Measurements from ENCODE around the gene CREB5.
"Not testable (repeated sequence)": the region's sequence is repeated elsewhere in the genome, so short reads cannot be mapped to it uniquely, and the experiment has no call there.

The CREB5 gene

GRCh38 chr7:28539289-28539981 lies 127.1 kb downstream of the CREB5 start:
- in situ Hi-C loops (cut with MboI; ENCODE audit: low sequenced_read_pairs): no loop called here

GRCh38 chr7:28542410-28542809 lies 130.1 kb downstream of the CREB5 start:
- in situ Hi-C loops (cut with MboI; ENCODE audit: low sequenced_read_pairs): no loop called here

GRCh38 chr7:28544453-28545117 lies 132.3 kb downstream of the CREB5 start:
- in situ Hi-C loops (cut with MboI; ENCODE audit: low sequenced_read_pairs): no loop called here

DNA sequence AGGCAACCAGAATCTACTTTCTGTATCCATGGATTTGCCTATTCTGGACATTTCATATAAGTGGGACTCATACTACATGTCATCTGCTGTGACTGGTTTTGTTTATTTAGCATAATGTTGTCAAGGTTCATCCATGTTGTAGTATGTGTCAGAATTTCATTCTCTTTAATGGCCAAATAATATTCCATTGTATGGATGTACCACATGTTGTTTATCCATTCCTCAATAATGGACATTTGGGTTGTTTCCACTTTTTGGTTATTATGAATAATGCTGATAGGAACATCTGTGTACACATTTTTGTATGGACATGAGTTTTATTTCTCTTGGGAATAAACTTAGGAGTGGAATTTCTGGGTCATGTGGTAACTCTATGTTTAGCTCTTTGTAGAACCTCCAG lies 133.7 kb downstream of the CREB5 start:
- in situ Hi-C loops (cut with MboI; ENCODE audit: low sequenced_read_pairs): no loop called here

- in situ Hi-C loops (cut with MboI; ENCODE audit: low sequenced_read_pairs): no loop called here
Measured at GRCh38 chr7:28547115-28547514, 134.8 kb downstream of the CREB5 start.

DNA sequence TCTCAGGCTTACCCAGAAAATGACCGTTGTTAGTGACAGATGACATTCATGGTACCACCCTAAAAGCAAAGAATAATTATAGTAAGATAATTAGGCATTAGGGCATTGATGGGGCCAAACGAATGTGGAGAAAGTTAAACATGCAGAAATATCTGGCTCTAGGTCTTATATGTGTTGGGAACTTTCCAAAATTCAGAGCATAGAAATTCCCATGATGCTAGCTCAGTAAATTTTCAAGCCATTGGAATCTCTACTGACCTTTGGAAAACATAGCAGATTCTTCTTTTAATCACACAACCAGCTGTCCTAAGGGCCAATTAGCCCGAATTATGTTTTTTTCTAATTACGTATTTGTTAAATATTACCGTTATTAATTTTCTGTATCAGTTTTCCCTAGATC lies 136.1 kb downstream of the CREB5 start:
- in situ Hi-C loops (cut with MboI; ENCODE audit: low sequenced_read_pairs): no loop called here

- in situ Hi-C loops (cut with MboI; ENCODE audit: low sequenced_read_pairs): no loop called here
Measured at GRCh38 chr7:28549998-28550397, 137.7 kb downstream of the CREB5 start.

- in situ Hi-C loops (cut with MboI; ENCODE audit: low sequenced_read_pairs): no loop called here
Measured at GRCh38 chr7:28550580-28551186, 138.4 kb downstream of the CREB5 start.

GRCh38 chr7:28551331-28551730 lies 139.0 kb downstream of the CREB5 start:
- in situ Hi-C loops (cut with MboI; ENCODE audit: low sequenced_read_pairs): no loop called here

DNA sequence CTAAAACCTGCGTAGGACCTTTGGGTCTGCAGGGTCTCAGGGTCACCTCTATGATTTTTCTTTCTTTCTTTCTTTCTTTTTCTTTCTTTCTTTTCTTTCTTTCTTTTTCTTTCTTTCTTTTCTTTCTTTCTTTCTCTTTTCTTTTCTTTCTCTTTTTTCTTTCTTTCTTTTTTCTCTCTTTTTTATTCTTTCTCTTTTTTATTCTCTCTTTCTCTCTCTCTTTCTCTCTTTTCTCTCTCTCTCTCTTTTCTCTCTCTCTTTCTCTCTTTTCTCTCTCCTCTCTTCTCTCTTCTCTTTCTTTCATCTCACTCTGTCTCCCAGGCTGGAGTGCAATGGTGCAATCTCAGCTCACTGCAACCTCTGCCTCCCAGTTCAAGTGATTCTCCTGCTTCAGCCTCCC lies 139.4 kb downstream of the CREB5 start:
- in situ Hi-C loops (cut with MboI; ENCODE audit: low sequenced_read_pairs): not testable (repeated sequence)

GRCh38 chr7:28554802-28555471 lies 142.6 kb downstream of the CREB5 start:
- in situ Hi-C loops (cut with MboI; ENCODE audit: low sequenced_read_pairs): no loop called here

GRCh38 chr7:28556025-28556424 lies 143.7 kb downstream of the CREB5 start:
- in situ Hi-C loops (cut with MboI; ENCODE audit: low sequenced_read_pairs): no loop called here

DNA sequence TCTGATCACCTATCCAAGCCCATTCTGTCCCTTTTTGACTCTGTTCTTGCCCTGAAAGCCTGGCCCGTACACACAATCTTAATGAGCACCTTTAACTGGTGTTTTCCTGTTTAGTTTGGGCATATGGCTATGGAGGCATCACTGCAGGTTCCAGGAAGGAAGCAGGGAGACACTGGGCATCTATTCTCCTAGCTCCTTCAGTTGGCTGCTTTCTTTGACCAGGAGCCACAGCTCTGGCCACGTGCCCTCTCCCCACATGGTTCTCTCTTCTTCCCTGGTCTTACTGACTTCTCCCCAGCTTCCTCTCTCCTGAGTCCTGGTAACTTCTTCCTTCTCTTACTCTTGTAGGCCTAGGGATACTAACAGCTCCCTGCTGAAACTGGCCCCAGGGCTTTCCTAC lies 144.4 kb downstream of the CREB5 start:
- in situ Hi-C loops (cut with MboI; ENCODE audit: low sequenced_read_pairs): no loop called here

DNA sequence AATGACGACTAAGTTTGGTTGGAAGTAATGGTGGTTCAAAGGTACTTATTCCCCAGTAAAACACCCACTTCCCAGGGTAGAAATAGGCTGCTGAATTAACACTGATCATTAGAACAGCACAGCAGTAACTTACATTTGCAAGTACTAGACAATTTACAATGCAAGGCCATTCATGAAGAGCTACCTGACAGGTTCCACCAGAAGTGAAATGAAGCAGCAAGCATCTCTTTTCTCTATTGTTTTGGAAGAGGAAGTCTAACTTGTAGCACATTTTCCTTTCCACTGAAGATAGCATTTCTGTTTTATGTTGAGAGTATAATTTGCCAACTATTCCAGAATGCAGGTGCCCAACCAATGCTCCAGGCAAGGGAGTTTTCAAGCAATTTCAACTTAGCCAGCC lies 145.9 kb downstream of the CREB5 start:
- in situ Hi-C loops (cut with MboI; ENCODE audit: low sequenced_read_pairs): no loop called here

- in situ Hi-C loops (cut with MboI; ENCODE audit: low sequenced_read_pairs): no loop called here
Measured at GRCh38 chr7:28560767-28561166, 148.4 kb downstream of the CREB5 start.

DNA sequence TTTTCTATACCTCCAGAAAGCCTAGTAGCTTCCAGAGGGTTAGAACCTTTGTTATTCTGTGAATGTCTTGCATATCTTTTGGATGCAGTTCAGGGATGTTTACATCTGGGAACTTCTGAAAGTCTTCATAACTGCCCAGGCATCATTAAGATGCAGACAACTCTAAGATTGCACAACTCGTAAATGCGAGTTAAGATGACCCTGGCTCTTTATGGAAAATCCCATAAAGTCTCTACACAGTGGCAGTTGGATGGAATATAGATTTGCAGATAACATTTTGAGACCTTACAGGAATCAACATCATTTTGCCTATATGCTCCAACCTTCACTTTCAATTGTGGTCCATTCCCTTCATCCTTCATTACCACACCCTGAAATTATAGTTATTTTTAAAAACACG lies 151.7 kb downstream of the CREB5 start:
- in situ Hi-C loops (cut with MboI; ENCODE audit: low sequenced_read_pairs): no loop called here

GRCh38 chr7:28564755-28565374 lies 152.5 kb downstream of the CREB5 start:
- in situ Hi-C loops (cut with MboI; ENCODE audit: low sequenced_read_pairs): no loop called here

- in situ Hi-C loops (cut with MboI; ENCODE audit: low sequenced_read_pairs): no loop called here
Measured at GRCh38 chr7:28565980-28566379, 153.7 kb downstream of the CREB5 start.

DNA sequence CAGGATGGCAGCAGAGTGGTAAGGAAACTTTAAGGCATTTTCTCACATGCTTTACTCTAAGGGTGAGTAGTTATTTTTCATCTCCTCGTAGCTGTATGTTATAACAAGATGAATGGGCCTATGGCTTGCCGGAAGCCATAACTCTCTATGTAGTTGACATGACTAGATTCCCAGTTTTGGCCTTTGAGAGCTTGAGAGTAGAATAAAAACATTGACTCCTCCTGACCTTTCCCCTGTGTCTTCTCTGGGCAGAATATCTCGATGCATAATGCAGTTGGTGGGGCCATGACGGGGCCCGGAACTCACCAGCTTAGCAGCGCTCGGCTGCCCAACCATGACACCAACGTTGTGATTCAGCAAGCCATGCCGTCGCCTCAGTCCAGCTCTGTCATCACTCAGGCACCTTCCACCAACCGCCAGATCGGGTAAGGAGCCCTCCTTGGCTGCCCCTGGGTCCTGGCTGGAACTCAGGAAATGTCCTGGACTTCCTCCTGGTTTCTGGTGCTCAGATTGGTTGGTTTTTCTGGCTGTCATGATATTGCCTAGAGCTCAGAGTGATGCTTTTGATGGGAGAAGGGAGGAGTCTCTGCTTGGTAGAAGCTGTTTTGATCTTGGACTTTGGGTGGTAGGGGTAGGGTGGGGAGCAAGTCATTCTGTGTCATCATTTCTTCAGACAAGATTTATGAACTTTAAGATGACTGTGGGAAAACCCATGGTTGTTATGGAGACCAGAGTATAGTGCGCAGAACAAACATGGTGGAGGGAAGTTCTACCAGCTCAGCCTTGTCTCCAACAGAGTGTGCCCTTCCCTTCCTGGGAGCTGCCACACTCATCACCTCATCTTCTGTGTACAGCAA lies 158.0 kb downstream of the CREB5 start:
- in situ Hi-C loops (cut with MboI; ENCODE audit: low sequenced_read_pairs): no loop called here

DNA sequence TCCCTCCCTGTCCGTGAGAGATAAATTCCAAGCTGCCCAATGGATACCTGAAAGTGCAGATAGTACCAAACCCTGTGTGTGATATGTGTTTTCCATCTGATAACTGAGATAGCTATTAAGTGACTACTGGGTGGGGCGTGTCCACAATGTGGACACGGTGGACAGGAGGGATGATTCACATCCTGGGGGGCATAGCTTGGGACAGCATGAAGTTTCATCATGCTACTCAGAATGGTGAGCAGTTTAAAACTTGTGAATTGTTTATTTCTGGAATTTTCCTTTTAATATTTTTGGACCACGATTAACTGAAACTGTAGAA lies 158.6 kb downstream of the CREB5 start:
- in situ Hi-C loops (cut with MboI; ENCODE audit: low sequenced_read_pairs): no loop called here

DNA sequence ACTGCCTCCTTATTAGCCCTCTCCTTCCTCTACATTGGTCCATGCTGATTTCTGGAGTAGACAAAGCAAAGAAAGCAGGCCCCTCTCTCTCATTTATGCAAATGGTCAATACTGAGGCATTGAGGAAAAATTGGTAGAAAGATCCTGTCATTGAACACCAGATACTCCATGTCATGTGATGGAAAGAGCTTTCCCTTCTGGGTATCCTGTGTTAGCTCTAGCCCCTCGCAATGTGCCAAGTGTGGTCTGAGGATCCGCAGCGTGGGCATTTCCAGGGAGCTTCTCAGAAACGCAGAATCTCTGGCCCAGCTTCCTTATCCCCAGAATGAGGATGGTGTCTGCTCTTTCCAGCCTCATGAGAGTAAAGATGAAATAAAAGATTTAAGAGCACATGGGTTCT lies 159.1 kb downstream of the CREB5 start:
- in situ Hi-C loops (cut with MboI; ENCODE audit: low sequenced_read_pairs): no loop called here

All from hTERT RPE-1 (cell line).